IMR-90 (cell line): ENCODE data around the gene C9orf43. TPM values are rescaled to one million over a fixed set of nuclear protein-coding genes. Genes with fewer than 3 reads are reported as not detected.

ENCODE experiments used
- ATAC-seq: fragments of 200-7000 bp; cut with Tn5 transposase; 2 replicates; pipeline ENCODE4 v1.9.1; 2020; ENCODE audit warnings: low read depth, mild to moderate bottlenecking, moderate library complexity
- BruUV-seq: library from RNA; stranded (reverse); fragments of 400-500 nt; replicated peaks from 2 replicates; lab custom pipeline; 2021; lab: Mats Ljungman, UMichigan
- CTCF ChIA-PET: fragments of 300-600 bp; formaldehyde crosslinking; extraction: SDS; loops from one replicate; lab custom pipeline; 2021; ENCODE audit warnings: antibody characterized with exemption; lab: Yijun Ruan, JAX
- POLR2A ChIA-PET: fragments of 300-600 bp; sonication (Branson Sonifier 250); formaldehyde crosslinking; loops from one replicate; lab custom pipeline; 2022; ENCODE audit warnings: antibody characterized with exemption; ENCODE audit not compliant: unreplicated experiment; lab: Charles Lee
- DNase-seq: peaks from one replicate; pipeline ENCODE4 v3.0.0; 2013
- H2AFZ ChIP-seq: replicated peaks from 2 replicates; pipeline ENCODE3; 2013; ENCODE audit warnings: low read length, mild to moderate bottlenecking; ENCODE audit not compliant: poor library complexity
- H2AK5ac ChIP-seq: 2 replicates; pipeline ENCODE4 v1.6.1; 2013; ENCODE audit warnings: low read depth, low read length, inconsistent platforms
- H2AK9ac ChIP-seq: replicated peaks from 2 replicates; pipeline ENCODE3; 2013; ENCODE audit warnings: mild to moderate bottlenecking, low read depth, low read length, moderate library complexity; ENCODE audit not compliant: poor library complexity
- H2BK120ac ChIP-seq: 2 replicates; pipeline ENCODE4 v1.6.1; 2013; ENCODE audit warnings: low read depth, low read length, inconsistent platforms
- H2BK15ac ChIP-seq: 3 replicates; pipeline ENCODE4 v1.6.1; 2013; ENCODE audit warnings: low read depth, low read length, inconsistent platforms
- H2BK20ac ChIP-seq: 2 replicates; pipeline ENCODE4 v1.6.1; 2013; ENCODE audit warnings: low read depth, mild to moderate bottlenecking, inconsistent platforms, low read length, moderate library complexity
- H2BK5ac ChIP-seq: 2 replicates; pipeline ENCODE4 v1.6.1; 2013; ENCODE audit warnings: mild to moderate bottlenecking, low read depth, low read length, inconsistent platforms; ENCODE audit not compliant: poor library complexity, severe bottlenecking
- H3K14ac ChIP-seq: replicated peaks from 2 replicates; pipeline ENCODE4 v1.6.1; 2013; ENCODE audit warnings: low read depth, low read length, inconsistent platforms
- H3K18ac ChIP-seq: 2 replicates; pipeline ENCODE4 v1.6.1; 2013; ENCODE audit warnings: low read depth, low read length, control low read depth
- H3K23ac ChIP-seq: 2 replicates; pipeline ENCODE4 v1.6.1; 2013; ENCODE audit warnings: low read depth, low read length, inconsistent platforms
- H3K27ac ChIP-seq: 2 replicates; pipeline ENCODE4 v1.5.1; 2013; ENCODE audit warnings: mild to moderate bottlenecking, control low read depth, low read length; ENCODE audit not compliant: insufficient read depth
- H3K27me3 ChIP-seq: 2 replicates; pipeline ENCODE4 v1.6.1; 2013; ENCODE audit warnings: low read length; ENCODE audit not compliant: control insufficient read depth, insufficient read depth
- H3K36me3 ChIP-seq: 2 replicates; pipeline ENCODE4 v1.6.1; 2013; ENCODE audit warnings: low read length, mixed read lengths; ENCODE audit not compliant: control insufficient read depth, insufficient read depth
- H3K4ac ChIP-seq: 2 replicates; pipeline ENCODE4 v1.6.1; 2013; ENCODE audit warnings: low read depth, low read length, inconsistent platforms
- H3K4me1 ChIP-seq: 2 replicates; pipeline ENCODE4 v1.6.1; 2013; ENCODE audit warnings: low read length, mixed read lengths; ENCODE audit not compliant: control insufficient read depth, insufficient read depth
- H3K4me2 ChIP-seq: 2 replicates; pipeline ENCODE4 v1.6.1; 2013; ENCODE audit warnings: low read depth, mild to moderate bottlenecking, control low read depth, low read length, moderate library complexity
- H3K4me3 ChIP-seq: 2 replicates; pipeline ENCODE4 v1.5.1; 2013; ENCODE audit warnings: low read depth, mild to moderate bottlenecking, control low read depth, low read length, moderate library complexity; ENCODE audit not compliant: insufficient read depth
- H3K56ac ChIP-seq: 2 replicates; pipeline ENCODE4 v1.6.1; 2013; ENCODE audit warnings: low read length, inconsistent platforms; ENCODE audit not compliant: insufficient read depth; ENCODE audit errors: extremely low read depth
- H3K79me1 ChIP-seq, 2 experiments: 2 replicates each; pipeline ENCODE4 v1.6.1; 2013; ENCODE audit warnings: low read length in 2 of 2, inconsistent platforms in 1 of 2, low read depth in 1 of 2
- H3K9ac ChIP-seq: 2 replicates; pipeline ENCODE4 v1.6.1; 2013; ENCODE audit warnings: low read depth, low read length, control low read depth
- H3K9me1 ChIP-seq: 2 replicates; pipeline ENCODE4 v1.6.1; 2013; ENCODE audit warnings: low read length, inconsistent platforms; ENCODE audit not compliant: insufficient read depth
- H3K9me3 ChIP-seq: 2 replicates; pipeline ENCODE4 v1.6.1; 2013; ENCODE audit warnings: low read length; ENCODE audit not compliant: control insufficient read depth, insufficient read depth
- H4K20me1 ChIP-seq: 2 replicates; pipeline ENCODE4 v1.6.1; 2013; ENCODE audit warnings: low read length, inconsistent platforms; ENCODE audit not compliant: insufficient read depth
- H4K5ac ChIP-seq: 2 replicates; pipeline ENCODE4 v1.6.1; 2013; ENCODE audit warnings: mild to moderate bottlenecking, low read depth, low read length, control low read depth
- H4K8ac ChIP-seq, 2 experiments: 2 replicates each; pipeline ENCODE4 v1.6.1; 2013; ENCODE audit warnings: low read depth in 2 of 2, low read length in 2 of 2, control low read depth in 1 of 2, inconsistent platforms in 1 of 2
- H4K91ac ChIP-seq: 2 replicates; pipeline ENCODE4 v1.6.1; 2013; ENCODE audit warnings: low read depth, low read length, inconsistent platforms; ENCODE audit not compliant: insufficient read depth
- BHLHE40 ChIP-seq: fragments of 150-350 bp; IDR thresholded peaks from 2 replicates; pipeline ENCODE4 v1.6.1; 2016; ENCODE audit warnings: mild to moderate bottlenecking, low read depth, low read length
- CEBPB ChIP-seq: IDR thresholded peaks from 2 replicates; pipeline ENCODE4 v1.6.1; 2012; ENCODE audit warnings: low read depth, low read length, improper control_type of control experiment
- CHD1 ChIP-seq: IDR thresholded peaks from 2 replicates; pipeline ENCODE4 v1.6.1; 2012; ENCODE audit warnings: low read depth, low read length, improper control_type of control experiment
- CTCF ChIP-seq: conservative IDR thresholded peaks from 2 replicates; pipeline ENCODE4 v1.5.1; 2012; ENCODE audit warnings: mild to moderate bottlenecking, low read depth, low read length, improper control_type of control experiment
- FOS ChIP-seq: fragments of 150-350 bp; IDR thresholded peaks from 2 replicates; pipeline ENCODE4 v1.6.1; 2016; ENCODE audit warnings: low read depth, low read length
- MAFK ChIP-seq: IDR thresholded peaks from 2 replicates; pipeline ENCODE4 v1.6.1; 2012; ENCODE audit warnings: low read depth, low read length, improper control_type of control experiment
- MAZ ChIP-seq: IDR thresholded peaks from 2 replicates; pipeline ENCODE4 v1.6.1; 2012; ENCODE audit warnings: low read depth, mild to moderate bottlenecking, low read length, improper control_type of control experiment, moderate library complexity, borderline replicate concordance
- MXI1 ChIP-seq: IDR thresholded peaks from 2 replicates; pipeline ENCODE4 v1.6.1; 2012; ENCODE audit warnings: low read depth, mild to moderate bottlenecking, low read length, moderate library complexity, borderline replicate concordance
- NFE2L2 ChIP-seq: fragments of 150-350 bp; IDR thresholded peaks from 2 replicates; pipeline ENCODE4 v1.6.1; 2016; ENCODE audit warnings: low read depth, mild to moderate bottlenecking, low read length
- POLR2A ChIP-seq: IDR thresholded peaks from 2 replicates; pipeline ENCODE4 v1.6.1; 2012; ENCODE audit warnings: mild to moderate bottlenecking, low read depth, low read length
- RAD21 ChIP-seq: IDR thresholded peaks from 2 replicates; pipeline ENCODE4 v1.6.1; 2012; ENCODE audit warnings: low read length, improper control_type of control experiment
- RCOR1 ChIP-seq: IDR thresholded peaks from 2 replicates; pipeline ENCODE4 v1.6.1; 2012; ENCODE audit warnings: mild to moderate bottlenecking, low read length, improper control_type of control experiment; ENCODE audit not compliant: insufficient replicate concordance
- RFX5 ChIP-seq: IDR thresholded peaks from 2 replicates; pipeline ENCODE4 v1.8.0; 2012; ENCODE audit warnings: low read depth, mild to moderate bottlenecking, low read length, moderate library complexity
- SMC3 ChIP-seq: fragments of 150-350 bp; IDR thresholded peaks from 2 replicates; pipeline ENCODE4 v1.6.1; 2016; ENCODE audit warnings: low read depth, mild to moderate bottlenecking, antibody characterized with exemption, low read length, moderate library complexity
- WGBS, 2 experiments: methylation state at CpG; one replicate each; pipeline versions ENCODE4 v1.1.5 to v1.1.7; 2013; ENCODE audit warnings: missing lambda C conversion rate in 2 of 2; ENCODE audit not compliant: insufficient read length in 1 of 2; ENCODE audit errors: extremely low coverage in 2 of 2; 5-methylcytosine and 5-hydroxymethylcytosine counted together
- dilution Hi-C: fragments of 300-500 bp; cut with HindIII; formaldehyde crosslinking; loops from one replicate; pipeline ENCODE4 v1.14.3; 2018; ENCODE audit warnings: low sequenced_read_pairs; ENCODE audit not compliant: unreplicated experiment
- in situ Hi-C: fragments of 300-500 bp; cut with MboI; formaldehyde crosslinking; loops from 3 replicates; pipeline ENCODE4 v1.14.3; 2019; ENCODE audit warnings: low sequenced_read_pairs, inconsistent platforms, mixed read lengths
- intact Hi-C: fragments of 100-400 bp; cut with micrococcal nuclease; formaldehyde crosslinking; loops from 2 replicates; pipeline ENCODE4 v1.10.0; 2022
- polyA plus RNA-seq, 3 experiments: library from polyadenylated mRNA; depleted of rRNA; stranded (reverse); fragments of >200 nt; gene quantifications; 2 replicates each; pipeline ENCODE4 v1.2.3, GENCODE V29; 2012; ENCODE audit warnings: low replicate concordance in 1 of 3
- total RNA-seq: library from RNA; depleted of rRNA; stranded (reverse); fragments of >200 nt; gene quantifications from 2 replicates; pipeline ENCODE4 v1.2.3, GENCODE V29; 2012
- TF ChIP-seq, protein P1 (sequence below): fragments of 150-350 bp; IDR thresholded peaks from 2 replicates; pipeline ENCODE4 v1.6.1; 2016; ENCODE audit warnings: low read depth, mild to moderate bottlenecking, low read length, moderate library complexity, borderline replicate concordance
- TF ChIP-seq, protein P2 (sequence below): fragments of 150-350 bp; IDR thresholded peaks from 2 replicates; pipeline ENCODE4 v1.6.1; 2017; ENCODE audit warnings: mild to moderate bottlenecking, antibody characterized with exemption, low read length, low read depth

The C9orf43 gene
- total and polyA plus RNA-seq, 2 of the 4 experiments (the other 2 are of a cell fraction) = 0.36 to 0.46 TPM

- H3K27ac ChIP-seq = no peak overlapping the region
- 100% methylated on average over 2 of the region's 4 CpGs; no CpG with 5 or more reads in 1 of the 2 experiments for WGBS, 2 experiments
- DNase-seq = no peak
- H4K8ac ChIP-seq = no peak overlapping the region
- H3K4ac ChIP-seq = no peak overlapping the region
- no peak overlapping the region for H3K18ac ChIP-seq
- H2BK15ac ChIP-seq = peak overlapping the region; percentile 48; the same call in 1 of the 3 replicates
- no TSS peak for BruUV-seq
- H4K91ac ChIP-seq = no peak overlapping the region
- no peak overlapping the region for H3K14ac ChIP-seq
- H3K9me3 ChIP-seq = no peaks in the 10 kb centered on the region
- H3K4me3 ChIP-seq = no peak overlapping the region
- H3K23ac ChIP-seq = no peak overlapping the region
- H3K9me1 ChIP-seq = no peaks in the 10 kb centered on the region
- H3K79me1 ChIP-seq = no peaks in the 10 kb centered on the region
- ChIA-PET POLR2A (no interaction called here), CTCF (no interaction called here)
- TF ChIP-seq BHLHE40 (no peak), CEBPB (no peak), CTCF (no peak), MXI1 (no peak), RCOR1 (no peak), SMC3 (no peak), RAD21 (no peak), CHD1 (no peak), FOS (no peak), POLR2A (no peak), RFX5 (no peak), MAZ (no peak), MAFK (no peak), NFE2L2 (no peak)
- TF ChIP-seq, protein P1, sequence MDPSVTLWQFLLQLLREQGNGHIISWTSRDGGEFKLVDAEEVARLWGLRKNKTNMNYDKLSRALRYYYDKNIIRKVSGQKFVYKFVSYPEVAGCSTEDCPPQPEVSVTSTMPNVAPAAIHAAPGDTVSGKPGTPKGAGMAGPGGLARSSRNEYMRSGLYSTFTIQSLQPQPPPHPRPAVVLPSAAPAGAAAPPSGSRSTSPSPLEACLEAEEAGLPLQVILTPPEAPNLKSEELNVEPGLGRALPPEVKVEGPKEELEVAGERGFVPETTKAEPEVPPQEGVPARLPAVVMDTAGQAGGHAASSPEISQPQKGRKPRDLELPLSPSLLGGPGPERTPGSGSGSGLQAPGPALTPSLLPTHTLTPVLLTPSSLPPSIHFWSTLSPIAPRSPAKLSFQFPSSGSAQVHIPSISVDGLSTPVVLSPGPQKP = no peak
- TF ChIP-seq, protein P2, sequence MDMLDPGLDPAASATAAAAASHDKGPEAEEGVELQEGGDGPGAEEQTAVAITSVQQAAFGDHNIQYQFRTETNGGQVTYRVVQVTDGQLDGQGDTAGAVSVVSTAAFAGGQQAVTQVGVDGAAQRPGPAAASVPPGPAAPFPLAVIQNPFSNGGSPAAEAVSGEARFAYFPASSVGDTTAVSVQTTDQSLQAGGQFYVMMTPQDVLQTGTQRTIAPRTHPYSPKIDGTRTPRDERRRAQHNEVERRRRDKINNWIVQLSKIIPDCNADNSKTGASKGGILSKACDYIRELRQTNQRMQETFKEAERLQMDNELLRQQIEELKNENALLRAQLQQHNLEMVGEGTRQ = no peak
- no peaks in the 10 kb centered on the region for H4K20me1 ChIP-seq
- no peak overlapping the region for H3K56ac ChIP-seq
- no peak overlapping the region for H2BK5ac ChIP-seq
- no peak overlapping the region for H3K4me2 ChIP-seq
- no peak overlapping the region for H2AFZ ChIP-seq
- no peaks in the 10 kb centered on the region for H3K36me3 ChIP-seq
- no peak overlapping the region for H2AK5ac ChIP-seq
- no peak overlapping the region for H4K5ac ChIP-seq
- ATAC-seq = no peak
- intact Hi-C loops = no loop called here
- in situ Hi-C loops = no loop called here
- dilution Hi-C loops = no loop called here
- no peak overlapping the region for H2AK9ac ChIP-seq
- H3K9ac ChIP-seq = no peak overlapping the region
- H2BK20ac ChIP-seq = no peak overlapping the region
- H2BK120ac ChIP-seq = no peak overlapping the region
- H3K4me1 ChIP-seq = peaks cover 5% of the 10 kb centered on the region
- no peaks in the 10 kb centered on the region for H3K27me3 ChIP-seq
Observed at GRCh38 chr9:113475992-113476391, 65.4 kb downstream of the C9orf43 start.
